Measurements from ENCODE around the gene UBE3A.

UBE3A gene

DNA sequence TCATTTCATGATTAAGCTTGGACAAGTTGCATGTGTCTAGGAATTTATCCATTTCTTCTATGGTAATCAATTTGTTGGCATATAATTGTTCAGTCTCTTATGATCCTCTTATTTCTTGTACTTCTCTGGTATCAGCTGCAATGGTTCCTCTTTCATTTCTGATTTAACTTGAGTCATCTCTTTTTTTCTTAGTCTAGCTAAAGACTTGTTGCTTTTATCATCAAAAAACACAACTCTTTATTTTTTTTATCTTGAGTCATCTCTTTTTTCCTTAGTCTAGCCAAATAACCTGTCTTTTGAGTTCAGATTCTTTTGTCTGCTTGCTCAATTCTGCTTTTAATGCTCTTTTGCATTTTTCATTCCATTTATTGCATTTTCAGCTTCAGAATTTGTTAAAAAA is 37.3 kb downstream of the UBE3A start:
- Histone ChIP-seq H3F3A (ENCODE audit: insufficient read depth, low read length) (no peaks in the 10 kb centered on the region), H3K4me2 (ENCODE audit: low read length) (no peak overlapping the region), H3K27ac (ENCODE audit: low read depth, low read length, poor library complexity, severe bottlenecking) (no peak overlapping the region), H3K36me3 (ENCODE audit: insufficient read depth, low read length) (peaks cover 69% of the 10 kb centered on the region), H4K20me1 (ENCODE audit: insufficient read depth, low read length) (no peaks in the 10 kb centered on the region), H3K9me3 (ENCODE audit: low read length) (no peaks in the 10 kb centered on the region; the same call in 1 of the 2 replicates), H3K4me1 (ENCODE audit: insufficient read depth, low read length, severe bottlenecking) (no peaks in the 10 kb centered on the region), H3K4me3 (ENCODE audit: low read depth, low read length, poor library complexity, severe bottlenecking) (no peak overlapping the region), H3K79me2 (ENCODE audit: insufficient read depth, low read length) (peaks cover 18% of the 10 kb centered on the region), H3K9ac (ENCODE audit: low read length) (no peak overlapping the region), H3K27me3 (ENCODE audit: insufficient read depth, low read length) (no peaks in the 10 kb centered on the region), H3K9me2 (ENCODE audit: low read depth, low read length) (no peaks in the 10 kb centered on the region), H2AFZ (ENCODE audit: low read length) (no peak overlapping the region)
- TF ChIP-seq, protein P1, sequence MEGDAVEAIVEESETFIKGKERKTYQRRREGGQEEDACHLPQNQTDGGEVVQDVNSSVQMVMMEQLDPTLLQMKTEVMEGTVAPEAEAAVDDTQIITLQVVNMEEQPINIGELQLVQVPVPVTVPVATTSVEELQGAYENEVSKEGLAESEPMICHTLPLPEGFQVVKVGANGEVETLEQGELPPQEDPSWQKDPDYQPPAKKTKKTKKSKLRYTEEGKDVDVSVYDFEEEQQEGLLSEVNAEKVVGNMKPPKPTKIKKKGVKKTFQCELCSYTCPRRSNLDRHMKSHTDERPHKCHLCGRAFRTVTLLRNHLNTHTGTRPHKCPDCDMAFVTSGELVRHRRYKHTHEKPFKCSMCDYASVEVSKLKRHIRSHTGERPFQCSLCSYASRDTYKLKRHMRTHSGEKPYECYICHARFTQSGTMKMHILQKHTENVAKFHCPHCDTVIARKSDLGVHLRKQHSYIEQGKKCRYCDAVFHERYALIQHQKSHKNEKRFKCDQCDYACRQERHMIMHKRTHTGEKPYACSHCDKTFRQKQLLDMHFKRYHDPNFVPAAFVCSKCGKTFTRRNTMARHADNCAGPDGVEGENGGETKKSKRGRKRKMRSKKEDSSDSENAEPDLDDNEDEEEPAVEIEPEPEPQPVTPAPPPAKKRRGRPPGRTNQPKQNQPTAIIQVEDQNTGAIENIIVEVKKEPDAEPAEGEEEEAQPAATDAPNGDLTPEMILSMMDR (IDR thresholded peaks at IDR 0.05; ENCODE audit: low read length): no peak
- no peak for TF ChIP-seq EZH2 (IDR thresholded peaks at IDR 0.05; ENCODE audit: borderline replicate concordance, low read length)

DNA sequence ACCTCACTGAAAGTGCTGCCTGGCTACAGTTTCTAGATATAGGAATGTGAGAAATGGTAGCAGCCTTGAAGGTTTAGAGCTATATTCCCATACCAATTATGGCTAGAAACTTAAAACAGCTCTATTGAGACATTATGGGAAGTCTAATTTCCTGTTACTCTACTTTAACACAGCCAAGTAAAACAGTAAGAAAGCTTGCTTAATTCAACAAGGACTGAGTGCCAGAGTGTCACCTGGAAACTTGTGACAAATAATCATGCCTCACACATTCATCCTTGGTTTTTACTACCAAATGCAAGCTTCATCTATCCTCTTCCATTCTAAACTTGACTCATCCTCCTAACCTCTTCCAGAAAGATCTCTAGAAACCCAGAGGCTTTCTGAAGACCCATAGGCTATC is 41.7 kb downstream of the UBE3A start:
- no peak overlapping the region for H3K9ac ChIP-seq (ENCODE audit: low read length)
- H3K4me1 ChIP-seq (ENCODE audit: insufficient read depth, low read length, severe bottlenecking): no peaks in the 10 kb centered on the region
- no peaks in the 10 kb centered on the region for H3F3A ChIP-seq (ENCODE audit: insufficient read depth, low read length)
- no peak overlapping the region for H3K4me3 ChIP-seq (ENCODE audit: low read depth, low read length, poor library complexity, severe bottlenecking)
- no peaks in the 10 kb centered on the region for H3K9me2 ChIP-seq (ENCODE audit: low read depth, low read length)
- no peaks in the 10 kb centered on the region for H4K20me1 ChIP-seq (ENCODE audit: insufficient read depth, low read length)
- no peak overlapping the region for H3K27ac ChIP-seq (ENCODE audit: low read depth, low read length, poor library complexity, severe bottlenecking)
- peaks cover 67% of the 10 kb centered on the region for H3K36me3 ChIP-seq (ENCODE audit: insufficient read depth, low read length)
- H3K9me3 ChIP-seq (ENCODE audit: low read length): peaks cover 3% of the 10 kb centered on the region; the same call in 1 of the 2 replicates
- H3K27me3 ChIP-seq (ENCODE audit: insufficient read depth, low read length): no peaks in the 10 kb centered on the region
- peaks cover 6% of the 10 kb centered on the region; the same call in 1 of the 2 replicates for H3K79me2 ChIP-seq (ENCODE audit: insufficient read depth, low read length)
- no peak for TF ChIP-seq EZH2 (IDR thresholded peaks at IDR 0.05; ENCODE audit: borderline replicate concordance, low read length)
- TF ChIP-seq, protein P1 (IDR thresholded peaks at IDR 0.05; ENCODE audit: low read length): no peak
- H2AFZ ChIP-seq (ENCODE audit: low read length): no peak overlapping the region
- H3K4me2 ChIP-seq (ENCODE audit: low read length): no peak overlapping the region

DNA sequence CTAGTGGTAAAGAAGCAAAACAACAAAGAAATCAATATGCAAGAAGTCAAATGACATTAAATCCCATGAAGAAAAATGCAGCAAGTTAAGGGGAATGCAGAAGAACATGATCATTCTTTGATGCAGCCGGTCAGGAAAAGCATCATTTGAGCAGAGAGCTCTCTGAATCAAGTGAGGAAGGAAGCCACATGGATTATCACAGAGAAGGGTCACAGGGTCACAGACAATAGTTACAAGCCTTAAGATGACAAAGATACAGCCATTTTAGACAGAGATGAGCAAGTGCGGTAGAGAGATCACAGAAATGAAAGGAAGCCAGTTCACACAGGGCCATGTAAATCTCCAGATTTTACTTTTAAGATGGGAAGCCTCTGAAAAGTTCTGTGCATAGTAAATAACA is 43.9 kb downstream of the UBE3A start:
- Histone ChIP-seq H3K4me1 (ENCODE audit: insufficient read depth, low read length, severe bottlenecking) (no peaks in the 10 kb centered on the region), H3K9ac (ENCODE audit: low read length) (no peak overlapping the region), H3K27ac (ENCODE audit: low read depth, low read length, poor library complexity, severe bottlenecking) (no peak overlapping the region), H4K20me1 (ENCODE audit: insufficient read depth, low read length) (no peaks in the 10 kb centered on the region), H3K9me3 (ENCODE audit: low read length) (peaks cover 3% of the 10 kb centered on the region; the same call in 1 of the 2 replicates), H2AFZ (ENCODE audit: low read length) (no peak overlapping the region), H3F3A (ENCODE audit: insufficient read depth, low read length) (no peaks in the 10 kb centered on the region), H3K9me2 (ENCODE audit: low read depth, low read length) (no peaks in the 10 kb centered on the region), H3K79me2 (ENCODE audit: insufficient read depth, low read length) (peaks cover 12% of the 10 kb centered on the region; the same call in 1 of the 2 replicates), H3K27me3 (ENCODE audit: insufficient read depth, low read length) (no peaks in the 10 kb centered on the region), H3K36me3 (ENCODE audit: insufficient read depth, low read length) (peaks cover 69% of the 10 kb centered on the region), H3K4me2 (ENCODE audit: low read length) (no peak overlapping the region), H3K4me3 (ENCODE audit: low read depth, low read length, poor library complexity, severe bottlenecking) (no peak overlapping the region)
- TF ChIP-seq EZH2 (IDR thresholded peaks at IDR 0.05; ENCODE audit: borderline replicate concordance, low read length): no peak
- TF ChIP-seq, protein P1 (IDR thresholded peaks at IDR 0.05; ENCODE audit: low read length): no peak
